ENCODE data around the gene DNAH3.
"Not testable (repeated sequence)": the region's sequence is repeated elsewhere in the genome, so short reads cannot be mapped to it uniquely, and the experiment has no call there.

DNAH3 gene

GRCh38 chr16:21120976-21121520, 29.6 kb downstream of the DNAH3 start:
- DNase-seq, result no peak

- DNase-seq, result no peak
These were observed 33.1 kb downstream of the DNAH3 start for GRCh38 chr16:21117567-21117966.

DNA sequence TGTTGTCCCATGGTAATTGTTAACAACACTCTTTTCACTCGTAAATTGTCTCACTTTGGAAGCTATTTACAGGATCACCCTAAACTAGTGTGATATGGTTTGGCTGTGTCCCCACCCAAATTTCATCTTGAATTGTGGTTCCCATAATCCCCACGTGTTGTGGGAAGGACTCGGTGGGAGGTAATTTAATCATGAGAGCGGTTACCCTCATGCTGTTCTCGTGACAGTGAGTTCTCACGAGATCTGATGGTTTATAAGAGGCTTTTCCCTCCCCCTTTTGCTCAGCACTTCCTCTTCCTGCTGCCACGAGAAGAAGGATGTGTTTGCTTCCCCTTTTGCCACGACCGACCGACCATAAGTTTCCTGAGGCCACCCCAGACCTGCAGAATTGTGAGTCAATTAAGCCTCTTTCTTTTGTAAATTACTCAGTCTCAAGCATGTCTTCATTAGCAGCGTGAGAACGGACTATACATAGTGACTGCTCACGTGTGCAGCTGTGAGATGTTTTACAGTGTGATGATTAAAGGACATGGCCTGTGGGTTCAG, 34.4 kb downstream of the DNAH3 start:
- peak; percentile 92 for DNase-seq

GRCh38 chr16:21115551-21115950, 35.1 kb downstream of the DNAH3 start:
- not testable (repeated sequence) for DNase-seq

- DNase-seq, result no peak
These were observed 46.4 kb downstream of the DNAH3 start for GRCh38 chr16:21103941-21104860.

- DNase-seq, result no peak
These were observed 48.8 kb downstream of the DNAH3 start for GRCh38 chr16:21101631-21102420.

DNA sequence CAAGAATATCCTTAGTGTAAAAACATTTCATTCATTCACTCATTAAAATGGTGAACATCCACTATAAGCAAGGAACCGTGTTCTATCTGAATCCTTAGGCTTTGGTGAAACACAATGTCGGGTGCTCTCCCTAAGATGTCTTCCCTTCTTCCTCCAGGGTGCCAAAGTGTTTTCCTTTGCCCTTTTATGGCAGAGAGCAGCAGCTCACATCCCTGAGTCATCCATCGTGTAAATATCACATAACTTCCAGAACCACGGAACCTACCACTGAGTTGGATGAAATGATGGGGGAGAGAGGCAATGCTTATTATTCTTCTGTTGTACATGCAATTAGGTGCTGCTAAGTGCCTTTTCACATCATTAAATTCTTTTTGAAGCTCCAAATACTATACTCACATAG, 50.2 kb downstream of the DNAH3 start:
- no peak for DNase-seq

- no peak for DNase-seq
These were observed 53.5 kb downstream of the DNAH3 start for GRCh38 chr16:21097151-21097550.

- not testable (repeated sequence) for DNase-seq
These were observed 55.9 kb downstream of the DNAH3 start for GRCh38 chr16:21094719-21095118.

DNA sequence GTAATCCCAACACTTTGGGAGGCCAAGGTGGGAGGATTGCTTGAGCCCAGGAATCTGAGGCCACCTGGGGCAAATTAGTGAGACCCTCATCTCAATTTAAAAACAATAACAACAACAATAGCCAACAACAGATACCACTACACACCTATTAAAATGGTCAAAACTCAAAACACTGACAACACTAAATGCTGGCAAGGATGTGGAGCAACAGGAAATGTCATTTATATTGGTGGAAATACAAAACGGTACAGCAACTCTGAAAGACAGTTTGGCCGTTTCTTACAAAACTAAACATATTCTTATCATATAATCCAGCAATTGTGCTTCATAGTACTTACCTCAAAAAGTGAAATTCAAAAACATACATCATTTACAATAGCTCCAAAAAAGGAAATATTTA, 57.7 kb downstream of the DNAH3 start:
- no peak for DNase-seq

DNA sequence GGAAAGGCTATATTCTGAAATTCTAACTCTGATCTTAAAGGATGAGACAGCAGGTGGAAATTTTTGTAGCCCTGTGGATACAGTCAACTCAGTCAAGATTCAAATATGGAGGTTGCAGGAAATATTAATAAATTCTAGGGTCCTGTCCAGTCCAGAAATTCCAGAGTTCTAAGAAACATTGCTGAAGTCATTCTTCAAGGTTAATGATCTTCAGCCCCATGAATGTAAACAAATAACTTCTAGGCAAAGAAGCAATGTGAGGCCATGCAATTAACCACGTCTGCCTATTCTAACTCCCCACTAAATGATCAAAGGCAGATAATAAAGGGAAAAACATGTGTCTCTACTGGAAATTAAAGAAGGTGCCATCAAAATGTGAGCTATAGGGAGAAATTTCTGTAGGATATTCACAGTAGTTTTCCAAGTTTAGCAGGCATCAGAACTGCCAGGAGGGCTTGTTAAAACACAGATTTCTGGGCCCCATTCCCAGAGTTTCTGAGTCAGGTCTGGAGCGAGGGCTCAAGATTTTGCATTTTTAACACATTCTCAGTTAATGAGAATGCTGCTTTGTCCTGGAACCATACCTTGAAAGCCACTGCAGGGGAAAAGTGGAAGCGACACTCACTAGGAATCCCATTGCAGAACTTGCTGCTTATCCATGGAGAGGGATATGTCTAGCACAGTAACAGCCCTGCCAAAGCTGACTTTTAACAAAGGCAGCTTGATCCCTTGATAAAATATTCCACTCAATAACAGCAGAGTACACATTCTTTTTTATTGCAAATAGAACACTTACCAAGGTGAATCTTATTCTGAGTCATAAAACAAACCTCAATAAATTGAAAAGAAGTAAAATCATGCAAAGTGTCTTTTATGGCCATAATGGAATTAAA, 61.8 kb downstream of the DNAH3 start:
- no peak for DNase-seq

DNA sequence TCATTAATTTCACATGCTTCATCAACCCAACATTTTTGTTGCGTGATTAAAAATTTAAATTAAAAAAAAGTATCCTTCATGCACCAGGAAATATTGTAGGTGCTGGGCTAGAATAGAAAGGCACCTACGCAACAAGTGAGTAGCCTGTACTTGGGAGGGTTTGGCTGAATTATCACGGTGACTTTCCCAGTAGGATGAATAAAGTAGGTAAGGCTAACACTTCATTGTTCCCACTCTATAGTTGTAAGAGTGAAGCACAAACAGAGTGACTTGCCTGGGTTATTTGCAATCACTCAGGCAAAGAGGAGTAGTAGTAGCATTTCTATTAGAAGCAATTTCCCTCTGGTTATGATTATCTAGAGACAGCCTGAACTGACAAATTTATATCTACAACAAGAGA, 62.5 kb downstream of the DNAH3 start:
- DNase-seq, result no peak

GRCh38 chr16:21084631-21085225, 65.9 kb downstream of the DNAH3 start:
- no peak for DNase-seq

DNA sequence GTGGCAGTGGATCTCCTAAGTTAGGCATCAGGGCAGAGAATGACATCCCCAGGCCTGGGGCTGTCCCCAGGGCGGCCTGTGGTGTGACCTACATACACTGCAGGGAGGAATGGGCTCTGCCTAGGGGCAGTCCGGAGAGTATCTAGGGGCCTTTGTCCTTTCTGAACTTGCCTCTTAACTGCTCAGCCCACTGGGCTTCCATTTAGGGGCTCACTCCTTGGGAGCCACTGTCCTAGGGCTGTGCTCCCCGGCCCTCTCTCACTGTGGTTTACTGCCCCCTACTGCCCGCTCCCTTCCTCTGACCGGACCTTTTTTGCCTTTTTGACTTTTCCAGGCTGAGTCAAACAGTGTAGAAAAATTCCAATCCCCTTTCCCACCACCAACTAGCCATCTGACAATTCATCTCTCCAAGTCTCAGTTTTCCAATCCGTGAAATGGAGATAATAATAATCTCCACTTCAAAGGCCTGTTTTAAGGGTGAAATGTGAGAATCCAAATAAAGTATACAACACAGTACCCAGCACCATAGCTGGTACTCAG, 66.8 kb downstream of the DNAH3 start:
- no peak for DNase-seq

DNA sequence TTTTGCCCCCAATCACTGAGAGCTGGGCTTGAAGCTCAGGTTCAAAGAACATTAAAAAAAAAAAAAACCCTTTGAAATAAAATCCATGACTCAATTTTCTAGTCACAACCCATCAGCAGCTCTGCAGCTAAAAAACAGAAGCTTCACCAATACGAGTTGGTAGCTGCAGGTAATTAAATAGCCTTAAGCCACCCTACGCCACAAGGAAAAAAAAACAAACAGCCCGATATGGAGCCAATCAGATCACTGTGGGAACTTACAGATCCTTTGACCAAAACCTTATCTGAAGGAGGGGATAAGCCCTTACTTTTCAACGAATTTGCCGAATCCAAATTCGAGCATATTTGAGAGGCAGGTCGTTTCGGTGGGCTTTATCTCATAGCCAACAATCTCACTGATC, 69.3 kb downstream of the DNAH3 start:
- no peak for DNase-seq

GRCh38 chr16:21078563-21078962, 72.1 kb downstream of the DNAH3 start:
- no peak for DNase-seq

DNA sequence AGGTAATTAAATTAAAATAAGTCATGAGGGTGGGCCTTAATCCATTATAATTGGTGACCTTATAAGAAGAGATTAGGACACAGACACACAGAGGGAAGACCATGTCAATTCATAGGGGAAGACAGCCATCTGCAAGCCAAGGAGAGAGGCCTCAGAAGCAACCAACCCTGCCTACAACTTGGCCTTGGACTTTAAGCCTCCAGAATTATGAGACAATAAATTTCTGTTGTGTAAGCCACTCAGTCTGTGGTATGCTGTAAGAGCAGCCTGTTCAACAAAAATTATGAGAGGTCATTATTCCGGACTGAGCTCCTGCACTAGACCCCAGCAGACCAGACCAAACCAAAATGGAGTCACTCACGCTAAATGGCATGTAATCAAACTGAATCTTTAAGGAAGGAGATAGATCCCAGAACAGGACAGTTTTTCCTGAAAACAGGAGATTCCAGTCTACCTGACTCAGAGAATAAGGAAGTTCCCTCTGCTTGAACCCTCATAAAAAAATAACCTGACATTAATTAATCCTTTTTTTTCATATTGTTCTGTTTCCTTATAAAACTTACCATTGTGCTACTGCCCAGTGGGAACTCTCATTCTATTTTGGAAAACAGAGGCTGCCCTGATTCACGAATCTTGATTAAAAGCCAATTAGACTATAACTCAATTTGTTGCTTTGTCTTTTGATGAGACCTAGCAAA, 74.3 kb downstream of the DNAH3 start:
- no peak for DNase-seq

DNA sequence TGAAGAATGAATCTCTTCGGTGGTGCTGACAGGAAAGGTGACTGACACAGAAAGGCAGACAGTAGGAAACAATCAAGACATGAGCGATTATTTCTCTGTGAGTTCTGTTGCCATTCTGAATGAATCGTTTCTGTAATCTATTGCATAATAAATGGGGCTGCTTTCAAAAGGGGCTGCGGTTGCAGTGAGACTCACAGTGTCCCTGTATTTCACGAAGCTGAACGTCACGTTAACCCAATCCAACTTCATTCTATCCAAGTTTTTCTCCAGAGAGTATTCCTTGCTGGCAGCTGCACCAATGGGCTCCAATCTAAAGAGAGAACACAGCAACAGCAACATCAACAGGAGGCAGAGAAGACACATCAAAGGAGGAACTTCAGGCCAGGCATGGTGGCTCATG, 75.4 kb downstream of the DNAH3 start:
- DNase-seq, result no peak

- no peak for DNase-seq
These were observed 77.7 kb downstream of the DNAH3 start for GRCh38 chr16:21072976-21073375.

DNA sequence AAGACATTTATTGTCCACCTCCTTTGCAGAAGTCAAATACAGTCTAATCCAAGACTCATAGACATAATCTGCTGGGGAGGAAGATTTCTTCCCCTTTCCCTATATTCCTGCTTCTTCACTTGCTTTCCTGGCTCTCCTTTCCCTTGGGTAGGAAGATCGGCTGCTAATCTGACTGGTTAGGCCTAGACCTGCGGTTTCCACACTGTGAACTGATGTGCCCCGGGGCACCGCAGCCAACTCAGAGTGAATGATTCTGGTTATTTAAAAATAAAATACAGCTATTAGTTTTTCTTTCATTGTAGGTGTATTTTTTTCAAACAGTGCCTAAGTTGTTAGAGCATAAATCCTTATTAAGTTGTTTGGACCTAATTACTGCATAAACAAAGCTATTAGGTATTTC, 78.9 kb downstream of the DNAH3 start:
- DNase-seq, result no peak

DNA sequence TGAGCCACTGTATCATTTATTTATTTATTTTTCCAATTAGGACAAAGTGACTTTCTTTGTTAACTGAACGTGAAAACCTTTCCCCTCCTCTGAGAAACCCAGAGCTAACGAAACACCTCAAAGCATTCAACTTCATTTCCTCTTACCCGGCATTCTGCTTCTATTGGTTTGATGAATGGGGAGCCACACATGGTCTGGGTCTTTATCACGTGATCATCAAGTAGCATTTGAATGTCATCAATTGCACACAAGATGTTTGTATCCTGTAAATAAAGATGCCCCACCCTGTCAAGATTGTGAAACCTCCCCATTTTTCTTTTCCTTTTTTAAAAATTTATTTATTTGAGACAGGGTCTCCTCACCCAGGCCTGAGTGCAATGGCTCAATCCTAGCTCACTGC, 80.1 kb downstream of the DNAH3 start:
- DNase-seq, result no peak
